CD4-positive, alpha-beta T cell treated with Interleukin-6 for 4 hours (primary cell): ENCODE results near the gene HTR1B.

Experiments
- DNase-seq: peaks from one replicate; pipeline ENCODE4 v3.0.0-alpha.2; 2020; ENCODE audit warnings: mixed read lengths

Gene HTR1B

GRCh38 chr6:77454386-77454785 lies 8.9 kb downstream of the HTR1B start:
- DNase-seq, result no peak

GRCh38 chr6:77451466-77451865 lies 11.8 kb downstream of the HTR1B start:
- DNase-seq, result no peak

DNA sequence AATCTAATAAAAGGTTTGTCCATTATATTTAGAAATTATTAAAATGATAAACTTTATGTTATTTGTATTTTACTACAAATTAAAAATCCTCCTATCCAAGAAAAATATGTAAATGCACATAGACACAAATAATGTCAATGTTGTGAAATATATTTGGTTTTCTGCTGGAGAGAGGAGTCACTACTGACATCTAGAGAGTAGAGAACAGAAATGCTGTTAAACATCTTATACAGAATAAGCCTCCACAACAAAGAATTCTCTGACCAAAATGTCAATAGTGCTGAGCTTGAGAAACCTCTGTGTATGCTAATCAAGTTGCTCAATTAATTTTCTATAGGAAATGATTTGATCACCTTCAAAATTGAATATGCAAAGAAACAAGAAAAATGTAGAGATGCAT lies 12.4 kb downstream of the HTR1B start:
- DNase-seq, result no peak

GRCh38 chr6:77448546-77448945 lies 14.7 kb downstream of the HTR1B start:
- no peak for DNase-seq

GRCh38 chr6:77447254-77447653 lies 16.0 kb downstream of the HTR1B start:
- DNase-seq, result no peak

GRCh38 chr6:77446249-77446648 lies 17.0 kb downstream of the HTR1B start:
- no peak for DNase-seq

- DNase-seq, result no peak
These were observed 18.1 kb downstream of the HTR1B start for GRCh38 chr6:77445214-77445613.

- no peak for DNase-seq
These were observed 22.9 kb downstream of the HTR1B start for GRCh38 chr6:77440206-77440976.

DNA sequence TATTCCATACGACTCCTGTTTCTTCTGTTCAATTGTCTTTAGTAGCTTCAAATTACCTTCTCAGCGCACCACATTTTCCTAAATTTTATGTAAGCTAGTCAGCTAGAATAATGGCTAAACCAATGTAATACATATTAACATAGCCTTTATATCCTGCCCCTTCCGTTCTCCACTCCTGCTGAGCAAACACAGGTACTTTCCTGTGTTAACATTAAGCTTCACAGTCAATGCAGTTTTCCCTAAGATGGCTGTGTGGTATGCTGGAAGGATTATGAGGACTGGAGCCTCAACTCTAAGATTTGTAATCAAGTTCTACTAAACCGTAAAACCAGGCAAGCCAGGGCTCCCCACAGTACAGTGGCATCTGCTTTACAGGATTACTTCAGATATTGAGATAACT lies 29.4 kb downstream of the HTR1B start:
- DNase-seq, result no peak

- DNase-seq, result no peak
These were observed 32.8 kb downstream of the HTR1B start for GRCh38 chr6:77430504-77430903.

DNA sequence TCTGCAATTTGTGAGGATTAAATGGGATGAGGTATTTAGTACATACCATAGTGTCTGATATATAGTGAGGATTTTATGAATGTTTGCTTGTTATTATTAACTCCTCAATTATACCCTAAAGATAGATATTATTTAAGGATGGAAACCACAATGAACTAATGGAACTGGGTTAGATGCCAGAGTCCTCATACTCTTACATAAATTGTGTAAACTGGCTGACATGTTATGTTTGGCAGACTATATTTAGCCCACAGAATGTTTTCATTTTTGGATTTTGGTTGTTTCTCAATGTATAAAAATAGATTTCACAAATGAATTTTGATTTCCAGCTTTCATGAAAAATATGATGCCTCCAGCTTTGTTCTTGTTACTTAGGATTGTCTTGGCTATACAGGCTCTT lies 37.6 kb downstream of the HTR1B start:
- no peak for DNase-seq

- DNase-seq, result no peak
These were observed 38.1 kb downstream of the HTR1B start for GRCh38 chr6:77425216-77425615.

DNA sequence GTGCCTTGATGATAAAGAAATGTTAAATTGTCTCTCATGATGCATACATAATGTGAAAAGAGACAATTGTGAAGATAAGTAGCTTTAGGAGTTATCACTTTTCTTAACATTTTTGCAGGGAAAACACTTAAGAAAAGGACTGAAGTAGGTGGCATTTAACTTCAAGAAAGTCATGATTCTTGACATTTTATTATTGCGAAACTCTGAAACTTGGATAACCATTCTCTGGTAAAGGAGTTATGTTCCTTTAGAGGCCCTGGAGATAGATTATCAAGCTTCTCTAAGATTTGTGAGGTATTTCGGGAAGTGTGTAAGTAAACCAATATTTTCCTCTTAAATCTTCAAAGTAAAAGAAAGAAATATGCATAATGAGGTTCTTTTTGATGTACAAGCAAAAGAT lies 38.5 kb downstream of the HTR1B start:
- no peak for DNase-seq

DNA sequence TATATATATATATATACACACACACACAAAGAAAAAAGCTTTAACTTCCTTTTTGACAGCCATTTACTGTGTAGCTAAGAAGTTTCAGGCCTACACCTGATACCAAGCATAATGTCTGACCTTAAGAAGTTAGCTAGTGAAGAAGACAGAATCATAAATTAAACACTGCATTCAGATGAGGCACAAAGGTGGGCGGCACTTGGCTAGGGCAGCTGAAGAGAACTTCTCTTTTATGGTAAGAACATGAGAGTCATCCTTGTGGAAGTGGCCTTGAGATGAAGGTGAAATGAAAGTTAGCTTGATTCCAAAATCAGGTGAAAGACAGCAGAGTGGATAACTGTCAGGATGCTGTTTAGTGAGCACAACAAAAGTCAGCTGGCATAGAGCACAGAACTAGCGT lies 46.5 kb downstream of the HTR1B start:
- DNase-seq, result no peak

DNA sequence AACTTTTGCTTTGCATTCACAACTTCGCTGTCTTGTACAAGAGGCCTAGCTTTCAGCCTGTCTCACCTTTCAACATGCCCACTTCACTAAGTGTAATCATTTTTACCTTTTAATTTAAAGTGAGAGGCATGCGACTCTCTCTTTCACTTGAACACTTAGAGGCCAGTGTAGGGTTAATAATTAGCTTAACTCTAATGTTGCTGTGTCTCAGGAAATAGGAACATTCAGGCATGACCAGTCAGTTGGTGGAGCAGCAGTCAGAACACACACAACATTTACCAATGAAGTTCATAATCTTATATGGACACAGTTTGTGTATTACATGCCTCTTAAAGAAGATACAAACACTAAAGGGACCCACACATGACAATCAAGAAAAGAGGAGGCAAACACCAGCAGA lies 47.6 kb downstream of the HTR1B start:
- no peak for DNase-seq
